BJ (cell line): ENCODE data around the gene ZNF580. TPM values are rescaled to one million over a fixed set of nuclear protein-coding genes. Genes with fewer than 3 reads are reported as not detected.

Experiments used
- CTCF ChIA-PET: fragments of 350-600 bp; formaldehyde crosslinking; extraction: SDS; loops from one replicate; lab custom pipeline; 2021; ENCODE audit warnings: antibody characterized with exemption, inconsistent platforms; lab: Yijun Ruan, JAX
- POLR2A ChIA-PET: fragments of 300-600 bp; sonication (Branson Sonifier 250); formaldehyde crosslinking; extraction: SDS; loops from one replicate; lab custom pipeline; 2021; ENCODE audit warnings: antibody characterized with exemption; lab: Charles Lee
- DNase-seq: peaks from one replicate; pipeline ENCODE4 v3.0.0-alpha.2; 2011; ENCODE audit warnings: low read depth
- H3K27me3 ChIP-seq: 2 replicates; pipeline ENCODE4 v1.6.0; 2011; ENCODE audit warnings: low read length; ENCODE audit not compliant: control insufficient read depth, insufficient read depth
- H3K36me3 ChIP-seq: 2 replicates; pipeline ENCODE4 v1.5.1; 2011; ENCODE audit warnings: low read length; ENCODE audit not compliant: control insufficient read depth, insufficient read depth
- H3K4me3 ChIP-seq: 2 replicates; pipeline ENCODE4 v1.5.1; 2011; ENCODE audit warnings: low read depth, mild to moderate bottlenecking, control low read depth, low read length
- CTCF ChIP-seq: IDR thresholded peaks from 2 replicates; pipeline ENCODE4 v1.5.1; 2011; ENCODE audit warnings: low read depth, mild to moderate bottlenecking, control low read depth, inconsistent platforms, low read length, moderate library complexity; ENCODE audit not compliant: insufficient read depth
- polyA plus RNA-seq: library from polyadenylated mRNA; depleted of rRNA; stranded (reverse); fragments of >200 nt; gene quantifications from 2 replicates; pipeline ENCODE4 v1.2.3, GENCODE V29; 2011

Gene ZNF580
- polyA plus RNA-seq, 1 experiment: 12.2 TPM

GRCh38 chr19:55663846-55664536 lies 23.2 kb downstream of the ZNF580 start:
- Histone ChIP-seq H3K27me3 (no peaks in the 10 kb centered on the region), H3K4me3 (no peak overlapping the region), H3K36me3 (peaks cover 65% of the 10 kb centered on the region)
- CTCF ChIA-PET: interaction anchor here (2.7 kb wide), 1 partner anchor 10 kb away, joined by 13 read pairs; the partner anchor contains the start of gene U2AF2
- no peak for DNase-seq
- POLR2A ChIA-PET: no interaction called here
- TF ChIP-seq CTCF: no peak

GRCh38 chr19:55666343-55667005 lies 25.7 kb downstream of the ZNF580 start:
- Histone ChIP-seq H3K27me3 (no peaks in the 10 kb centered on the region), H3K36me3 (peaks cover 64% of the 10 kb centered on the region), H3K4me3 (no peak overlapping the region)
- TF ChIP-seq CTCF: no peak
- POLR2A ChIA-PET: no interaction called here
- DNase-seq: no peak
- CTCF ChIA-PET: interaction anchor here (1.6 kb wide), 1 partner anchor 12 kb away, joined by 4 read pairs; no protein-coding TSS in a partner anchor

GRCh38 chr19:55667006-55667381 lies 26.2 kb downstream of the ZNF580 start:
- DNase-seq: no peak
- POLR2A ChIA-PET: no interaction called here
- CTCF ChIA-PET: interaction anchor here (1.6 kb wide), 1 partner anchor 13 kb away, joined by 4 read pairs; no protein-coding TSS in a partner anchor
- Histone ChIP-seq H3K27me3 (no peaks in the 10 kb centered on the region), H3K4me3 (no peak overlapping the region), H3K36me3 (peaks cover 60% of the 10 kb centered on the region)
- no peak for TF ChIP-seq CTCF

GRCh38 chr19:55667511-55667910 lies 26.7 kb downstream of the ZNF580 start:
- no peak for TF ChIP-seq CTCF
- no peak for DNase-seq
- no peak overlapping the region for H3K4me3 ChIP-seq
- no peaks in the 10 kb centered on the region for H3K27me3 ChIP-seq
- peaks cover 56% of the 10 kb centered on the region for H3K36me3 ChIP-seq
- POLR2A ChIA-PET: no interaction called here
- CTCF ChIA-PET: interaction anchor here (0.9 to 1.6 kb wide), 2 partner anchors 13 kb away, joined by 3 to 4 read pairs; partner anchors contain the start of gene U2AF2

- Histone ChIP-seq H3K4me3 (no peak overlapping the region), H3K36me3 (peaks cover 52% of the 10 kb centered on the region), H3K27me3 (no peaks in the 10 kb centered on the region)
- ChIA-PET POLR2A (no interaction called here), CTCF (interaction anchor here (0.9 kb wide), 1 partner anchor 13 kb away, joined by 3 read pairs; the partner anchor contains the start of gene U2AF2)
- no peak for DNase-seq
- no peak for TF ChIP-seq CTCF
These were observed 27.2 kb downstream of the ZNF580 start for GRCh38 chr19:55667958-55668357.
